Heart left ventricle (tissue), 16 donors: ENCODE measurements around the gene MYO3A. TPM values are rescaled to one million over a fixed set of nuclear protein-coding genes. Genes with fewer than 3 reads are reported as not detected.

Source experiments
- ATAC-seq, 4 donors: fragments of 200-7000 bp; cut with Tn5 transposase; one replicate each; pipeline ENCODE4 v1.9.1; 2020 to 2022; ENCODE audit warnings: moderate library complexity in 4 of 4, mild to moderate bottlenecking in 3 of 4, moderate number of reproducible peaks in 1 of 4
- DNase-seq, 5 donors: peaks; one replicate each; pipeline ENCODE4 v3.0.0-alpha.2; 2020
- H3K27ac ChIP-seq, 12 donors: fragments of 200-600 bp; sonication (generic) in 4 of 12; one replicate each; pipeline versions ENCODE4 v1.5.0 to v1.8.0; 2016 to 2022; ENCODE audit warnings: mild to moderate bottlenecking in 2 of 12
- H3K27me3 ChIP-seq, 9 donors: fragments of 200-600 bp; sonication (generic) in 2 of 9; one replicate each; pipeline versions ENCODE4 v1.5.1 to v1.8.0; 2016 to 2022; ENCODE audit warnings: mild to moderate bottlenecking in 3 of 9
- H3K36me3 ChIP-seq, 9 donors: fragments of 200-600 bp; sonication (generic) in 2 of 9; one replicate each; pipeline versions ENCODE4 v1.5.0 to v1.8.0; 2018 to 2022; ENCODE audit warnings: mild to moderate bottlenecking in 2 of 9
- H3K4me1 ChIP-seq, 12 donors: fragments of 200-600 bp; sonication (generic) in 4 of 12; one replicate each; pipeline versions ENCODE4 v1.5.0 to v1.8.0; 2016 to 2022; ENCODE audit warnings: mild to moderate bottlenecking in 3 of 12
- H3K4me3 ChIP-seq, 12 donors: fragments of 200-600 bp; sonication (generic) in 4 of 12; one replicate each; pipeline versions ENCODE4 v1.5.0 to v1.8.0; 2017 to 2022; ENCODE audit warnings: mild to moderate bottlenecking in 9 of 12, moderate library complexity in 4 of 12
- H3K9me3 ChIP-seq, 12 donors: fragments of 200-600 bp; sonication (generic) in 4 of 12; one replicate each; pipeline versions ENCODE4 v1.5.0 to v1.8.0; 2016 to 2022; ENCODE audit warnings: mild to moderate bottlenecking in 1 of 12
- POLR2A ChIP-seq, 2 donors: fragments of 450-650 bp; IDR thresholded peaks; one replicate each; pipeline ENCODE4 v1.6.1; 2017; ENCODE audit warnings: antibody characterized with exemption in 2 of 2, mild to moderate bottlenecking in 2 of 2, moderate library complexity in 2 of 2
- WGBS, 4 donors: extraction: QIAGEN DNeasy Blood & Tissue Kit in 2 of 4; methylation state at CpG; one replicate each; pipeline versions ENCODE4 v1.1.5 to v1.1.7; 2013 to 2018; 5-methylcytosine and 5-hydroxymethylcytosine counted together
- intact Hi-C, 10 donors: fragments of 100-400 bp; cut with DNase I; formaldehyde crosslinking; loops; one replicate each; pipeline versions ENCODE4 v1.11.1 to v1.14.2; 2022
- polyA plus RNA-seq, 2 donors: library from polyadenylated mRNA; stranded (reverse); fragments of 200-250 nt; gene quantifications; one replicate each; pipeline ENCODE4 v1.2.3, GENCODE V29; 2013
- total RNA-seq, 9 donors: library from RNA; depleted of rRNA in 2 of 9; stranded (reverse); fragments of >200 nt in 2 of 9; fragmentation: NEBNext Ultra II Directional in 3 of 9; extraction: Animal tissue kit (Norgen Biotek cat#: 25700) in 3 of 9; gene quantifications; one replicate each; pipeline versions ENCODE4 v1.1.0 to v1.2.4, GENCODE V29; 2016 to 2023
- TF ChIP-seq, protein P1 (sequence below), 12 donors: fragments of 200-600 bp; sonication (generic) in 4 of 12; IDR thresholded peaks; one replicate each; pipeline versions ENCODE4 v1.5.0 to v1.8.0; 2018 to 2022; ENCODE audit warnings: antibody characterized with exemption in 12 of 12, mild to moderate bottlenecking in 5 of 12
- donor health status: ischemic (EF 13 %, LVEDD 7.1; RV severe dilation, severe dysfunction).
- donor health status: healthy with polysubstance abuse.
- donor health status: DM: no; HTN: yes; CAD: no.
- donor health status: DM: no; HTN: no; CAD: no.
- donor health status: ischemic (EF 25% LVEDD 6.9; RV normal size, moderate dysfunction).
- donor health status: ischemic (EF 25% LVEDD 5.7; RV mildly dilated, moderate dysfunction).
- donor health status: healthy.
- donor health status: DM: yes; HTN: yes; CAD: no.
- donor health status: ischemic (EF 35%, LVEDD 5.7; RV mildly dilated, moderate dysfunction).
- donor health status: nonischemic (EF 11% LVEDD 7.7; RV severe dilation, severe dysfunction).
- donor health status: DM: yes; HTN: yes; CAD: no.
- donor health status: PGD.
- donor health status: ischemic (EF 29% LVEDD 5.4; RV normal size, mild dysfunction).
- donor health status: nonischemic (EF 23%, LVEDD 6.1; RV moderate dilation, normal function).

The MYO3A gene
- total and polyA plus RNA-seq, 11 donors, result 0.14 TPM; not detected in 10

DNA sequence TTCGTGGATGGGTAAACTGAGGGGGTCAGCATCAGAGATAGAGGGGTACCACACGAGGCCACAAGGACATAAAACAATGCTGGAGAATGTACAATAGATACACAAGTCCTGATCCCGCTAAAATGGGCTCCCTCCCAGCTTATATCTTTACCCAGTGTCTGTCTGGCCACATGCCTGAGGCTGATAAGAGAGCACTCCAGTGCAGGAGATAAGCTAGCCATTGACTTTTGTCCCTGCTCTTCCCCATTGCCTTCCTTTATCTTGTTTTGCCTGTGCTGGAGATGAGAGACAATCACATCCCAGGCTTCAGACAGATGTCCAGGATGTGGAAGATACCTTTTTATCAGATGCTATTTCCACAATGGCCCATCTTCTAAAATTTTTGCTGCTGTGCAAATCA lies 288.5 kb downstream of the MYO3A start:
- no peaks in the 10 kb centered on the region for H3K9me3 ChIP-seq
- intact Hi-C loops, result no loop called here
- H3K27ac ChIP-seq, result no peak overlapping the region
- peaks cover 7 to 88% (median 50%) of the 10 kb centered on the region in 9 donors for H3K27me3 ChIP-seq
- peaks cover 0 to 7% (median 4%) of the 10 kb centered on the region in 12 donors for H3K4me1 ChIP-seq
- no peak for ATAC-seq
- no peaks in the 10 kb centered on the region for H3K36me3 ChIP-seq
- 6 to 10% (median 7%) methylated on average over 3 of the region's 3 CpGs for WGBS, 4 donors
- no peak for DNase-seq
- TF ChIP-seq POLR2A (IDR thresholded peaks at IDR 0.05), result no peak
- TF ChIP-seq, protein P1, sequence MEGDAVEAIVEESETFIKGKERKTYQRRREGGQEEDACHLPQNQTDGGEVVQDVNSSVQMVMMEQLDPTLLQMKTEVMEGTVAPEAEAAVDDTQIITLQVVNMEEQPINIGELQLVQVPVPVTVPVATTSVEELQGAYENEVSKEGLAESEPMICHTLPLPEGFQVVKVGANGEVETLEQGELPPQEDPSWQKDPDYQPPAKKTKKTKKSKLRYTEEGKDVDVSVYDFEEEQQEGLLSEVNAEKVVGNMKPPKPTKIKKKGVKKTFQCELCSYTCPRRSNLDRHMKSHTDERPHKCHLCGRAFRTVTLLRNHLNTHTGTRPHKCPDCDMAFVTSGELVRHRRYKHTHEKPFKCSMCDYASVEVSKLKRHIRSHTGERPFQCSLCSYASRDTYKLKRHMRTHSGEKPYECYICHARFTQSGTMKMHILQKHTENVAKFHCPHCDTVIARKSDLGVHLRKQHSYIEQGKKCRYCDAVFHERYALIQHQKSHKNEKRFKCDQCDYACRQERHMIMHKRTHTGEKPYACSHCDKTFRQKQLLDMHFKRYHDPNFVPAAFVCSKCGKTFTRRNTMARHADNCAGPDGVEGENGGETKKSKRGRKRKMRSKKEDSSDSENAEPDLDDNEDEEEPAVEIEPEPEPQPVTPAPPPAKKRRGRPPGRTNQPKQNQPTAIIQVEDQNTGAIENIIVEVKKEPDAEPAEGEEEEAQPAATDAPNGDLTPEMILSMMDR (IDR thresholded peaks at IDR 0.05), result no peak
- H3K4me3 ChIP-seq, result no peak overlapping the region

DNA sequence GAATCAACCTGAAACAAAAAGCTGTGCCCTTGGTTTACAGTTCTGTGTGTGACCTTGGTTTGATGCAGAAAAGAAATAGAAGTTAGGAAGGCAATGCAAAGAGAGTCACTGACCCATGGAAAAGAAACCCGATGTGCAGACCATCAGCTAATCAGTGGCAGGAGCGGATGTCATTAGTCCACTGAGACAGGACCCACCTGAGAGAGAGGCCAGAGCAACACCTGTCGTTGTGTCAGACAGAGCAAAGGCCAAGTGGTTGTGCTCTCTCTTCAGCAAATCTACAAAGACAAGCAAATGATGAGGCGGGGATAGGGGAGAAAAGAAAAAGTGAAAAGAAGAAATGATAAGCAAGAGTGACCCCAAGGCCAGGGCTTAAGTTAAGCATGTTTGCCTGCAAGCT lies 291.3 kb downstream of the MYO3A start:
- peaks cover 0 to 70% (median 26%) of the 10 kb centered on the region in 9 donors for H3K27me3 ChIP-seq
- no peak for DNase-seq
- H3K27ac ChIP-seq, result no peak overlapping the region
- intact Hi-C loops, result no loop called here
- no peaks in the 10 kb centered on the region for H3K36me3 ChIP-seq
- no peaks in the 10 kb centered on the region for H3K4me1 ChIP-seq
- no peak overlapping the region for H3K4me3 ChIP-seq
- ATAC-seq, result no peak
- H3K9me3 ChIP-seq, result no peaks in the 10 kb centered on the region
- 69 to 72% (median 69%) methylated on average over 4 of the region's 4 CpGs for WGBS, 4 donors
- no peak for TF ChIP-seq POLR2A (IDR thresholded peaks at IDR 0.05)
- TF ChIP-seq, protein P1 (IDR thresholded peaks at IDR 0.05), result no peak

DNA sequence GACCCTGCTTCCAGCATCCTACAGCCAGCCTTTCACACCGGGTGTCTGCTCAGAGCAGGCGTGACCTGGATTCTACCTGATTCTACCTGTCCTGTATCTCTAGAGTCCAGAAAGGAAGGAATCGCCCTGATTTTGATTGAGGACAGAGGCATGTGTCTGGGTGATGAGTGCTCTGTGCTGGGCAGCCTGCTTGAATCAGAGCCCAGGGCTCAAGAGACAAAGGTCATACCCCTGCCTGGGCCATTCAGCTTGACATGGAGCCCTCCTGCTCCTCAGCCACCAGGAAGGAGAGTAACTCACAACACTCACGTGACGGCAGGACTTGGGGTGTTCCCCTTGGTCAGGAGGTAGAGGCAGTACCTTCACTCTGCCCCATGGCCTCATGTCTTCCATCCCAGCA lies 293.8 kb downstream of the MYO3A start:
- no peaks in the 10 kb centered on the region for H3K9me3 ChIP-seq
- H3K4me1 ChIP-seq, result no peaks in the 10 kb centered on the region
- DNase-seq (no peak), ATAC-seq (no peak)
- peaks cover 0 to 45% (median 4%) of the 10 kb centered on the region in 9 donors for H3K27me3 ChIP-seq
- H3K36me3 ChIP-seq, result no peaks in the 10 kb centered on the region
- TF ChIP-seq POLR2A (IDR thresholded peaks at IDR 0.05), result no peak
- TF ChIP-seq, protein P1 (IDR thresholded peaks at IDR 0.05), result no peak
- H3K27ac ChIP-seq, result no peak overlapping the region
- no peak overlapping the region for H3K4me3 ChIP-seq
- intact Hi-C loops, result no loop called here
- WGBS, 4 donors, result 75 to 85% (median 82%) methylated on average over 2 to 5 of the region's 5 CpGs

DNA sequence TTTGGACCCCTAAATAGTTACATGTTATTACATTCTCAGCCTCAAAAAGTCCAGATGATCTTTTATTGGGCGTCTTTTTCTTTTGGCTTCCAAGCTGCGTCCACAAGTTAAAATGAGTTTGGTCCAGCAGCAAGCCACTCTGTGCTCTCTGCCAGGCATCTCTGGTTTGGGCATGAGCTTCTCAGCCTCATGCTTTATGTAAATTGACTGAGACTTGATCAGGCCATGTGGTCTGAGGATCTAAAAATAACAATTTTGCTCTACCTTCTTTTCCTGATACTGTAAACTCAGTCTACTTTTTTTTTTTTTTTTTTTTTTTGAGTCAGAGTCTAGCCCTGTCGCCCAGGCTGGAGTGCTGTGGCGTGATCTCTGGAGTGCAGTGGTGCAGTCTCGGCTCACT lies 298.1 kb downstream of the MYO3A start:
- Histone ChIP-seq H3K27ac (no peak overlapping the region), H3K4me3 (no peak overlapping the region), H3K36me3 (no peaks in the 10 kb centered on the region), H3K4me1 (no peaks in the 10 kb centered on the region), H3K9me3 (no peaks in the 10 kb centered on the region), H3K27me3 (peaks cover 0 to 9% (median 0%) of the 10 kb centered on the region in 9 donors)
- no peak for DNase-seq
- no peak for TF ChIP-seq POLR2A (IDR thresholded peaks at IDR 0.05)
- TF ChIP-seq, protein P1 (IDR thresholded peaks at IDR 0.05), result no peak
- WGBS, 4 donors, result 82 to 93% (median 88%) methylated on average over 5 of the region's 5 CpGs
- intact Hi-C loops, result loop anchor here in 1 of 10 donors (10.0 kb wide), 1 partner anchor 57 kb away; no protein-coding TSS in a partner anchor
- ATAC-seq, result no peak
